Measurements from ENCODE around the gene TPCN2. TPM values are rescaled to one million over a fixed set of nuclear protein-coding genes. Genes with fewer than 3 reads are reported as not detected.

Gene TPCN2
- total and polyA plus RNA-seq, 2 of the 8 experiments (the other 6 are each of a cell fraction or from before 2014, with no cell fraction given) = 9.7 to 18.6 TPM

DNA sequence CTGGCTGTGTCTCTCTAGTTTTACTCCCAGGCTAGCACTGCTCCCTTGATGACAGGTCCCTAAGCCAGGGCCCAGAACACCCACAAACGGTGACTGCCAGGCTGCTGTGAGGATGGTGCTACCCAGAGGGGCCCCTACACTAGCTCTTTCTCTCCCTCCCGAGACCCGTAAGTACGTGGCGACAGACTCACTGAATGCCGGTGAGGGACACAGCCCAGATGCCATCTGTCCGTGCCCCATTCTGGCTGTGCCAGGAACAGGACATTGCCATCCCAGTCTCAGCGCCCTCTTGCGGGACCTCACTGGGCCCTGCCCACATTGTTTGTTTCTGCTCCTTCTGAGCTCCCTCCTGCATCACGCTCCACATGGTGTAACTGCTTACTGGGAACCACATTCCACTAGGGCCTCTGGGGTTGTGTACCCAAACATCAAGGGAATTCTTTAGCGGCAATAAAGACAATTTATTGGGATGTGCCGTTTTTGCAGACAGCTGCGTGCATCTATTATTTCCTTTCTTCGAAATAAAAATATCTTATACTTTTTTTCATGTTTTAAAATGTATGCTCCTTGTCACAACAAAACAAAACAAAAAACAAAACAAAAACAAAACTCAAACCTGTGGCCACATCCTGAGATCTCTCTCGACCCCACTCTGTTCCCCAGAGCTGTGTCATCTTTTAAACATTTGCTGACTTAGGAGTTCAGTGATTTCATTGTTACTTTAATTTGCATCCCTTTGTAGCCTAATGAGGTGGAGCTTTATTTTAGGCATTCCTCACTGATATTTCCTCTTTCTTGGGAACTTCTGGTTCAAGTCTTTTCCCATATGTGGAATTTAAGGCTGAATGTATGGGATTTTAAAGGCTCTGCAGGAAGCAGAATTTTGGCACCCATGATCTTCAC, 4.4 kb upstream of the TPCN2 start (continued):
- TF ChIP-seq PHF8 (conservative IDR thresholded peaks at IDR 0.05; ENCODE audit: low read depth, low read length) (no peak), CBX5 (IDR thresholded peaks at IDR 0.05; ENCODE audit: low read depth, low read length) (no peak), POLR2A (IDR thresholded peaks at IDR 0.05; ENCODE audit: control extremely low read depth in 1 of 2, low read depth in 2 of 2, low read length in 2 of 2) (no peak), CEBPB (IDR thresholded peaks at IDR 0.05; ENCODE audit: low read depth, low read length) (no peak), KDM5A (IDR thresholded peaks at IDR 0.05; ENCODE audit: low read length) (no peak), BRCA1 (IDR thresholded peaks at IDR 0.05; ENCODE audit: low read depth, low read length) (no peak)
- TF ChIP-seq, protein P1, sequence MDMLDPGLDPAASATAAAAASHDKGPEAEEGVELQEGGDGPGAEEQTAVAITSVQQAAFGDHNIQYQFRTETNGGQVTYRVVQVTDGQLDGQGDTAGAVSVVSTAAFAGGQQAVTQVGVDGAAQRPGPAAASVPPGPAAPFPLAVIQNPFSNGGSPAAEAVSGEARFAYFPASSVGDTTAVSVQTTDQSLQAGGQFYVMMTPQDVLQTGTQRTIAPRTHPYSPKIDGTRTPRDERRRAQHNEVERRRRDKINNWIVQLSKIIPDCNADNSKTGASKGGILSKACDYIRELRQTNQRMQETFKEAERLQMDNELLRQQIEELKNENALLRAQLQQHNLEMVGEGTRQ (IDR thresholded peaks at IDR 0.05; ENCODE audit: low read length) = no peak
- TF ChIP-seq, protein P2, sequence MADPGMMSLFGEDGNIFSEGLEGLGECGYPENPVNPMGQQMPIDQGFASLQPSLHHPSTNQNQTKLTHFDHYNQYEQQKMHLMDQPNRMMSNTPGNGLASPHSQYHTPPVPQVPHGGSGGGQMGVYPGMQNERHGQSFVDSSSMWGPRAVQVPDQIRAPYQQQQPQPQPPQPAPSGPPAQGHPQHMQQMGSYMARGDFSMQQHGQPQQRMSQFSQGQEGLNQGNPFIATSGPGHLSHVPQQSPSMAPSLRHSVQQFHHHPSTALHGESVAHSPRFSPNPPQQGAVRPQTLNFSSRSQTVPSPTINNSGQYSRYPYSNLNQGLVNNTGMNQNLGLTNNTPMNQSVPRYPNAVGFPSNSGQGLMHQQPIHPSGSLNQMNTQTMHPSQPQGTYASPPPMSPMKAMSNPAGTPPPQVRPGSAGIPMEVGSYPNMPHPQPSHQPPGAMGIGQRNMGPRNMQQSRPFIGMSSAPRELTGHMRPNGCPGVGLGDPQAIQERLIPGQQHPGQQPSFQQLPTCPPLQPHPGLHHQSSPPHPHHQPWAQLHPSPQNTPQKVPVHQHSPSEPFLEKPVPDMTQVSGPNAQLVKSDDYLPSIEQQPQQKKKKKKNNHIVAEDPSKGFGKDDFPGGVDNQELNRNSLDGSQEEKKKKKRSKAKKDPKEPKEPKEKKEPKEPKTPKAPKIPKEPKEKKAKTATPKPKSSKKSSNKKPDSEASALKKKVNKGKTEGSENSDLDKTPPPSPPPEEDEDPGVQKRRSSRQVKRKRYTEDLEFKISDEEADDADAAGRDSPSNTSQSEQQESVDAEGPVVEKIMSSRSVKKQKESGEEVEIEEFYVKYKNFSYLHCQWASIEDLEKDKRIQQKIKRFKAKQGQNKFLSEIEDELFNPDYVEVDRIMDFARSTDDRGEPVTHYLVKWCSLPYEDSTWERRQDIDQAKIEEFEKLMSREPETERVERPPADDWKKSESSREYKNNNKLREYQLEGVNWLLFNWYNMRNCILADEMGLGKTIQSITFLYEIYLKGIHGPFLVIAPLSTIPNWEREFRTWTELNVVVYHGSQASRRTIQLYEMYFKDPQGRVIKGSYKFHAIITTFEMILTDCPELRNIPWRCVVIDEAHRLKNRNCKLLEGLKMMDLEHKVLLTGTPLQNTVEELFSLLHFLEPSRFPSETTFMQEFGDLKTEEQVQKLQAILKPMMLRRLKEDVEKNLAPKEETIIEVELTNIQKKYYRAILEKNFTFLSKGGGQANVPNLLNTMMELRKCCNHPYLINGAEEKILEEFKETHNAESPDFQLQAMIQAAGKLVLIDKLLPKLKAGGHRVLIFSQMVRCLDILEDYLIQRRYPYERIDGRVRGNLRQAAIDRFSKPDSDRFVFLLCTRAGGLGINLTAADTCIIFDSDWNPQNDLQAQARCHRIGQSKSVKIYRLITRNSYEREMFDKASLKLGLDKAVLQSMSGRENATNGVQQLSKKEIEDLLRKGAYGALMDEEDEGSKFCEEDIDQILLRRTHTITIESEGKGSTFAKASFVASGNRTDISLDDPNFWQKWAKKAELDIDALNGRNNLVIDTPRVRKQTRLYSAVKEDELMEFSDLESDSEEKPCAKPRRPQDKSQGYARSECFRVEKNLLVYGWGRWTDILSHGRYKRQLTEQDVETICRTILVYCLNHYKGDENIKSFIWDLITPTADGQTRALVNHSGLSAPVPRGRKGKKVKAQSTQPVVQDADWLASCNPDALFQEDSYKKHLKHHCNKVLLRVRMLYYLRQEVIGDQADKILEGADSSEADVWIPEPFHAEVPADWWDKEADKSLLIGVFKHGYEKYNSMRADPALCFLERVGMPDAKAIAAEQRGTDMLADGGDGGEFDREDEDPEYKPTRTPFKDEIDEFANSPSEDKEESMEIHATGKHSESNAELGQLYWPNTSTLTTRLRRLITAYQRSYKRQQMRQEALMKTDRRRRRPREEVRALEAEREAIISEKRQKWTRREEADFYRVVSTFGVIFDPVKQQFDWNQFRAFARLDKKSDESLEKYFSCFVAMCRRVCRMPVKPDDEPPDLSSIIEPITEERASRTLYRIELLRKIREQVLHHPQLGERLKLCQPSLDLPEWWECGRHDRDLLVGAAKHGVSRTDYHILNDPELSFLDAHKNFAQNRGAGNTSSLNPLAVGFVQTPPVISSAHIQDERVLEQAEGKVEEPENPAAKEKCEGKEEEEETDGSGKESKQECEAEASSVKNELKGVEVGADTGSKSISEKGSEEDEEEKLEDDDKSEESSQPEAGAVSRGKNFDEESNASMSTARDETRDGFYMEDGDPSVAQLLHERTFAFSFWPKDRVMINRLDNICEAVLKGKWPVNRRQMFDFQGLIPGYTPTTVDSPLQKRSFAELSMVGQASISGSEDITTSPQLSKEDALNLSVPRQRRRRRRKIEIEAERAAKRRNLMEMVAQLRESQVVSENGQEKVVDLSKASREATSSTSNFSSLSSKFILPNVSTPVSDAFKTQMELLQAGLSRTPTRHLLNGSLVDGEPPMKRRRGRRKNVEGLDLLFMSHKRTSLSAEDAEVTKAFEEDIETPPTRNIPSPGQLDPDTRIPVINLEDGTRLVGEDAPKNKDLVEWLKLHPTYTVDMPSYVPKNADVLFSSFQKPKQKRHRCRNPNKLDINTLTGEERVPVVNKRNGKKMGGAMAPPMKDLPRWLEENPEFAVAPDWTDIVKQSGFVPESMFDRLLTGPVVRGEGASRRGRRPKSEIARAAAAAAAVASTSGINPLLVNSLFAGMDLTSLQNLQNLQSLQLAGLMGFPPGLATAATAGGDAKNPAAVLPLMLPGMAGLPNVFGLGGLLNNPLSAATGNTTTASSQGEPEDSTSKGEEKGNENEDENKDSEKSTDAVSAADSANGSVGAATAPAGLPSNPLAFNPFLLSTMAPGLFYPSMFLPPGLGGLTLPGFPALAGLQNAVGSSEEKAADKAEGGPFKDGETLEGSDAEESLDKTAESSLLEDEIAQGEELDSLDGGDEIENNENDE (IDR thresholded peaks at IDR 0.05; ENCODE audit: insufficient replicate concordance, low read length) = peak; percentile 36
